ENCODE measurements around the gene PCSK2. TPM values are rescaled to one million over a fixed set of nuclear protein-coding genes. Genes with fewer than 3 reads are reported as not detected.

Gene PCSK2
- total RNA-seq, 4 donors from 2014 or later, result 2.0 to 12.5 (median 7.2) TPM

DNA sequence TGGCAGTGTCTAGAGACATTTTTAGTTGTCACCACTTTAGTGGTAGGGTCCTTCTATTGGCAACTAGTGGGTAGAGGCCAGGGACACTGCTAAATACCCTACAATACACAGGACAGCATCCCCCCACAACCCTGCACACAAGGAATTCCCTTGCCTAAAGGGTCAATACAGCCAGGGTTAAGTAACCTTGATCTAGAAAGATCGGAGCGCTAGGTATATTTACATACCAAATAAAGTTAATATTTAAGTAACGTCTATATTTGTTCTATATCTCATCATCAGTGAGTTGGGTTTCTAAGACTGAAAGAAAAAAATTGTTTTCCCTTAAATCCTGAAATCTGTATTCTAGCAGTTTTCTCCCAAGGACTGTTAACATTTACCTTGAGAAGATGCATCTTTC lies 288.2 kb downstream of the PCSK2 start:
- WGBS, result 85% methylated on average over 3 of the region's 3 CpGs
- Histone ChIP-seq H3K27ac (replicated peaks in 1 of 4) (no peak overlapping the region), H3K9me3 (no peaks in the 10 kb centered on the region), H3K4me3 (no peak overlapping the region), H3K4me1 (no peaks in the 10 kb centered on the region), H3K36me3 (no peaks in the 10 kb centered on the region), H3K27me3 (no peaks in the 10 kb centered on the region)
- no peak for TF ChIP-seq POLR2A (IDR thresholded peaks at IDR 0.05; ENCODE audit: low read depth)
- intact Hi-C loops (cut with DNase I), result no loop called here
- DNase-seq (ENCODE audit: extremely low spot score), result no peak

DNA sequence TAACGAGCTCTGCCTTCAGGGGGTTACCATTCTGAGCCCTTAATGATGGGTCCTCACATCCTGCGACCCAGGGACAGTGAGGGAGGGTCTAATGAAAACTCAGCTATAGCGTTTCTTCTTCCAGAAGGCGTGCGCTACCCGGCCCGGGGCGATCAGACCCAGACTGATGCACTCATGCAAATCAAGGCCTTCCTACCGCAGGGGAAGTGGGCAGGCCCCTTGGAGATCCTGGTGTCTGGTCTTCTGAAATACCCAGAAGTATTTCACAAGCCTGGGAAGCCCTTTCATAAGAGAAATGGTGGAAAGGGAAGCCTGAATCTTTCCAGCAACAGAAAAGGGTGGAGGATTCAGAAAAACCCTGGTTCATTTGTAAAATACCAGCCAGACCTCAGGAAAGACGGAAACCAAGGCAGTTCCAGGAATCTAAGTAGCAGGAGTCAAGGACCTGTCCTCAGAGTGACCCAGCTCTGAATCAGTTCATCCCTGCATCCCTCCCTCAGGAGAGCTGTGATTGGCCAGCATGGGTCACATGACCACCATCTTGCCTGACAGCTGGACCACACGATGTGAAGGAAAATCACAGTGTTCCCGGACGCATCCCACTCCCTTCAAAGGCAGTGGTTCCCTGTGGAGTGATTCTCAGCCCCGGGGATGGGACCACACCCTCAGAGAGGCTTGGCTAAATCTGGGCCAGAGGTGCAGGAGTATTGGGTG lies 291.7 kb downstream of the PCSK2 start:
- no peak overlapping the region for H3K4me3 ChIP-seq
- intact Hi-C loops (cut with DNase I), result no loop called here
- no peaks in the 10 kb centered on the region for H3K9me3 ChIP-seq
- DNase-seq (ENCODE audit: extremely low spot score), result no peak
- 87% methylated on average over 12 of the region's 14 CpGs for WGBS
- no peaks in the 10 kb centered on the region for H3K4me1 ChIP-seq
- TF ChIP-seq POLR2A (IDR thresholded peaks at IDR 0.05; ENCODE audit: low read depth) (no peak), POLR2AphosphoS5 (IDR thresholded peaks at IDR 0.05) (no peak), EP300 (IDR thresholded peaks at IDR 0.05) (no peak)
- TF ChIP-seq, protein P1, sequence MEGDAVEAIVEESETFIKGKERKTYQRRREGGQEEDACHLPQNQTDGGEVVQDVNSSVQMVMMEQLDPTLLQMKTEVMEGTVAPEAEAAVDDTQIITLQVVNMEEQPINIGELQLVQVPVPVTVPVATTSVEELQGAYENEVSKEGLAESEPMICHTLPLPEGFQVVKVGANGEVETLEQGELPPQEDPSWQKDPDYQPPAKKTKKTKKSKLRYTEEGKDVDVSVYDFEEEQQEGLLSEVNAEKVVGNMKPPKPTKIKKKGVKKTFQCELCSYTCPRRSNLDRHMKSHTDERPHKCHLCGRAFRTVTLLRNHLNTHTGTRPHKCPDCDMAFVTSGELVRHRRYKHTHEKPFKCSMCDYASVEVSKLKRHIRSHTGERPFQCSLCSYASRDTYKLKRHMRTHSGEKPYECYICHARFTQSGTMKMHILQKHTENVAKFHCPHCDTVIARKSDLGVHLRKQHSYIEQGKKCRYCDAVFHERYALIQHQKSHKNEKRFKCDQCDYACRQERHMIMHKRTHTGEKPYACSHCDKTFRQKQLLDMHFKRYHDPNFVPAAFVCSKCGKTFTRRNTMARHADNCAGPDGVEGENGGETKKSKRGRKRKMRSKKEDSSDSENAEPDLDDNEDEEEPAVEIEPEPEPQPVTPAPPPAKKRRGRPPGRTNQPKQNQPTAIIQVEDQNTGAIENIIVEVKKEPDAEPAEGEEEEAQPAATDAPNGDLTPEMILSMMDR (IDR thresholded peaks at IDR 0.05), result no peak
- H3K27me3 ChIP-seq, result no peaks in the 10 kb centered on the region
- no peaks in the 10 kb centered on the region for H3K36me3 ChIP-seq
- no peak overlapping the region for H3K27ac ChIP-seq (replicated peaks in 1 of 4)

DNA sequence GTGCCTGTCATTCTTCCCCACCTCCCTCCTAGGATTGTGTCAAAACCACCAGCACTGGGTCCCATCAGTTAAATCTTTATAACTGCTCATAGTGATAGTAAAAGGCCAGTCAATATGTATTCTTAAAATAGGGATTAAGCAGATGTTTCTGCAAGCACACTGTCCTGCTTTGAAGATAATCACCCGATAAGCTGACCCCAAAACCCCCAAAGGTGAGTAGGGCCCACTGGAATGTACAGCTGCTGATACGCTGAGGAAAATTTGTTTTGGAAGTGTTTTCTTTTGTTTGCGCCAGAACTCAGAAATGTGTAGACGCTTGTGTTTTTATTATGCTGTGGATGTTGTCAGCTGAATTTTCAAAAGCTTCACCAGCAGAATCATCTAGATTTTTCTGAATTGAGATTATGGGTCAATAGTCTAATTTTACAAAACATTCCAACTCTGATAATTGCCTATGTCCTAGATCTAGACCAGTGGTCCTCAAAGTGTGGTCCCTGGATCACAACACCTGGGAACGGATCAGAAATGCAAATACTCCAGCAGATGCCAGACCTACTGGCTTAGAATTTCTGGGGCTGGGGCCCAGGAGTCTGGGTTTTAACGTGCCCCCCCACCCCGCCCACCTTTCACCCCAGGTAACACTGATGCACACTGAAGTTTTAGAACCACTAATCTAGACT lies 292.9 kb downstream of the PCSK2 start:
- intact Hi-C loops (cut with DNase I), result loop anchor here (5.0 kb wide), 1 partner anchor 103 kb away; no protein-coding TSS in a partner anchor
- 88% methylated on average over 7 of the region's 7 CpGs for WGBS

DNA sequence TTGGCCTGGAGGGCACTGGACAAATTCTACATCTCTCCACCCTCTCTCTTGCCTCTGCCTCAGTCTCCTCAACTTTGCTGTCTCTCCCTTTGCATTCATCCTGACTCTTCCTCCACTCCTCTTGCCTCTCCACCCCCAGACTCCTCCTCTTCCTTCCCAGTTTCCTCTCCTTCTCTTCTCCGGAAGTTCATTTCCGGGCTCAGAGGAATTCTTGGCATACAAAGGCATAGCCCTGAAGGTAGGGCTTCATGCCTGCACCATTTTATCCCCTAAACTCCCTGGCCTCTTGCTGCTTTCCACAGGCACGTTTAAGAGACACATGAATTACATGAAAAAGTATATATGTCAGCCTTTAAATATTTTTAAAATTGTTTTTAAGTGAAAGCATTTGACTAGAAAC lies 293.7 kb downstream of the PCSK2 start:
- Histone ChIP-seq H3K27me3 (no peaks in the 10 kb centered on the region), H3K36me3 (no peaks in the 10 kb centered on the region), H3K4me1 (no peaks in the 10 kb centered on the region), H3K27ac (replicated peaks in 1 of 4) (no peak overlapping the region), H3K9me3 (no peaks in the 10 kb centered on the region), H3K4me3 (no peak overlapping the region)
- DNase-seq (ENCODE audit: extremely low spot score), result no peak
- TF ChIP-seq, protein P1 (IDR thresholded peaks at IDR 0.05), result no peak
- no peak for TF ChIP-seq POLR2A (IDR thresholded peaks at IDR 0.05; ENCODE audit: low read depth)
- intact Hi-C loops (cut with DNase I), result loop anchor here (5.0 kb wide), 1 partner anchor 102 kb away; no protein-coding TSS in a partner anchor
- 50% methylated on average over 3 of the region's 3 CpGs for WGBS

More for the DNA sequence above, 292.9 kb downstream of the PCSK2 start:
- no peaks in the 10 kb centered on the region for H3K9me3 ChIP-seq
- DNase-seq (ENCODE audit: extremely low spot score), result no peak
- no peaks in the 10 kb centered on the region for H3K4me1 ChIP-seq
- no peak overlapping the region for H3K4me3 ChIP-seq
- H3K27ac ChIP-seq (replicated peaks in 1 of 4), result no peak overlapping the region
- no peaks in the 10 kb centered on the region for H3K27me3 ChIP-seq
- TF ChIP-seq, protein P1 (IDR thresholded peaks at IDR 0.05), result no peak
- no peak for TF ChIP-seq EP300 (IDR thresholded peaks at IDR 0.05)
- no peak for TF ChIP-seq POLR2A (IDR thresholded peaks at IDR 0.05; ENCODE audit: low read depth)
- no peak for TF ChIP-seq POLR2AphosphoS5 (IDR thresholded peaks at IDR 0.05)
- H3K36me3 ChIP-seq, result no peaks in the 10 kb centered on the region

DNA sequence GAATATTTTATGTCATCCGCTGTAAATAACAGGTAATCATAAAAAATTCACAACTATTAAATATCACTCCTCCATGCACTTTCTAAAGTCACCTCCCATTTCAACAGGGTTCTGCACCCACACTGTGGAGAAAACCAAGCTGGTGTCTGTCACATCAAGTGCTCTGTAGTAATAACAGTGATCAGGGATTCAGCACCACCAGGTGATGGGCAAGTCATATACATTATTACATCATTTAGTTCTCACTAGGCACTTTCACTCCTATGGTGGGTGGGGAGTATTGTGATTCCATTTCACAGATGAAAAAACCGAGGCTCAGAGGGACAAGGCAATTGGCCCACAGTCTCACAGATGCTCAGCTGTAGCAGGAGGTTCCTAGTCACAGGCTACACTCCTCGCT lies 295.7 kb downstream of the PCSK2 start:
- Histone ChIP-seq H3K36me3 (no peaks in the 10 kb centered on the region), H3K27me3 (no peaks in the 10 kb centered on the region), H3K4me1 (no peaks in the 10 kb centered on the region), H3K4me3 (no peak overlapping the region), H3K9me3 (no peaks in the 10 kb centered on the region), H3K27ac (replicated peaks in 1 of 4) (no peak overlapping the region)
- 93% methylated on average over 3 of the region's 3 CpGs for WGBS
- intact Hi-C loops (cut with DNase I), result loop anchor here (5.0 kb wide), 1 partner anchor 100 kb away; no protein-coding TSS in a partner anchor
- DNase-seq (ENCODE audit: extremely low spot score), result no peak
- TF ChIP-seq POLR2AphosphoS5 (IDR thresholded peaks at IDR 0.05), result no peak
- TF ChIP-seq, protein P1 (IDR thresholded peaks at IDR 0.05), result no peak
- TF ChIP-seq POLR2A (IDR thresholded peaks at IDR 0.05; ENCODE audit: low read depth), result no peak
- TF ChIP-seq EP300 (IDR thresholded peaks at IDR 0.05), result no peak

Measured in esophagus muscularis mucosa (tissue), 4 donors.